ENCODE data around the gene CCDC177. TPM values are rescaled to one million over a fixed set of nuclear protein-coding genes. Genes with fewer than 3 reads are reported as not detected.

CCDC177 gene
- polyA plus RNA-seq, 2 of the 4 experiments (the other 2 are of a cell fraction) = not detected

GRCh38 chr14:69573205-69573830 lies 1.4 kb downstream of the CCDC177 start:
- TF ChIP-seq RNF2 (IDR thresholded peaks at IDR 0.05; ENCODE audit: borderline replicate concordance, low read depth) = no peak
- TF ChIP-seq ZFP36 (IDR thresholded peaks at IDR 0.05; ENCODE audit: borderline replicate concordance, partially characterized antibody) = no peak
- TF ChIP-seq HMGXB4 (CRISPR knock-in tag; IDR thresholded peaks at IDR 0.05; ENCODE audit: borderline replicate concordance) = no peak
- TF ChIP-seq ELK1 (IDR thresholded peaks at IDR 0.05; ENCODE audit: low read depth, low read length) = no peak
- TF ChIP-seq ATOH8 (CRISPR knock-in tag; IDR thresholded peaks at IDR 0.05; ENCODE audit: low read depth) = no peak
- TF ChIP-seq PBX3 (IDR thresholded peaks at IDR 0.05) = no peak
- TF ChIP-seq CEBPB (IDR thresholded peaks at IDR 0.05) = no peak
- no peak for TF ChIP-seq MYC (IDR thresholded peaks at IDR 0.05; ENCODE audit: borderline replicate concordance, low read length)
- no peak for TF ChIP-seq FOSL2 (IDR thresholded peaks at IDR 0.05)
- no peak for TF ChIP-seq FOSL2 (CRISPR knock-in tag; IDR thresholded peaks at IDR 0.05)
- TF ChIP-seq POLR2AphosphoS2 (conservative IDR thresholded peaks at IDR 0.05; ENCODE audit: low read length) = no peak
- no peak for TF ChIP-seq PHF8 (IDR thresholded peaks at IDR 0.05; ENCODE audit: borderline replicate concordance, low read depth)
- no peak for TF ChIP-seq RARB (CRISPR knock-in tag; IDR thresholded peaks at IDR 0.05)
- TF ChIP-seq CBX2 (IDR thresholded peaks at IDR 0.05; ENCODE audit: borderline replicate concordance, low read depth) = no peak
- TF ChIP-seq NPAS2 (CRISPR knock-in tag; IDR thresholded peaks at IDR 0.05; ENCODE audit: borderline replicate concordance) = no peak
- no peak for TF ChIP-seq HDAC2 (IDR thresholded peaks at IDR 0.05)
- no peak for TF ChIP-seq BHLHE40 (IDR thresholded peaks at IDR 0.05; ENCODE audit: low read depth, low read length)
- TF ChIP-seq EHF (CRISPR knock-in tag; IDR thresholded peaks at IDR 0.05) = no peak
- no peak for TF ChIP-seq ZNF302 (CRISPR knock-in tag; IDR thresholded peaks at IDR 0.05)
- no peak for TF ChIP-seq NR3C1 (IDR thresholded peaks at IDR 0.05)
- TF ChIP-seq FOXS1 (CRISPR knock-in tag; IDR thresholded peaks at IDR 0.05) = no peak
- WGBS (ENCODE audit: missing lambda C conversion rate) = 69% methylated on average over 23 of the region's 51 CpGs
- ChIA-PET POLR2A (no interaction called here), CTCF (interaction anchor here (0.7 to 8.4 kb wide), 19 partner anchors 10 to 710 kb away, joined by 3 to 169 read pairs (median 6); no protein-coding TSS in a partner anchor)
- Histone ChIP-seq H3K9me3 (no peaks in the 10 kb centered on the region), H3K4me3 (peak overlapping the region; percentile 45; the same call in 2 of the 3 replicates), H3K4me2 (peak overlapping the region; percentile 81), H3K27ac (no peak overlapping the region), H3K4me1 (peaks cover 25% of the 10 kb centered on the region; the same call in 2 of the 3 replicates)
- peak in 1 of 2 experiments; percentile 17 for DNase-seq (ENCODE audit: low read depth in 1 of 2, low spot score in 1 of 2)
- ATAC-seq = peak in 1 of 2 experiments; percentile 11; a peak in 2 of 6 replicates
- no peak for FAIRE-seq

GRCh38 chr14:69572841-69573135 lies 1.9 kb downstream of the CCDC177 start:
- CTCF ChIA-PET = interaction anchor here (0.7 to 8.4 kb wide), 16 partner anchors 10 to 709 kb away, joined by 3 to 169 read pairs (median 7); no protein-coding TSS in a partner anchor
- H3K4me2 ChIP-seq = peak overlapping the region; percentile 81
- no peaks in the 10 kb centered on the region for H3K9me3 ChIP-seq
- ATAC-seq (no peak; a peak in 1 of 6 replicates), DNase-seq (ENCODE audit: low read depth in 1 of 2, low spot score in 1 of 2) (peak in 1 of 2 experiments; percentile 23), FAIRE-seq (no peak)
- peaks cover 25% of the 10 kb centered on the region; the same call in 2 of the 3 replicates for H3K4me1 ChIP-seq
- 4% methylated on average over 5 of the region's 40 CpGs for WGBS (ENCODE audit: missing lambda C conversion rate)
- H3K27ac ChIP-seq = no peak overlapping the region
- peak overlapping the region; percentile 45 for H3K4me3 ChIP-seq
- POLR2A ChIA-PET = no interaction called here
- TF ChIP-seq CHD4 (IDR thresholded peaks at IDR 0.05; ENCODE audit: borderline replicate concordance) (no peak), HOXB5 (CRISPR knock-in tag; IDR thresholded peaks at IDR 0.05) (no peak), E2F6 (IDR thresholded peaks at IDR 0.05; ENCODE audit: borderline replicate concordance, low read depth) (no peak), ZNF302 (CRISPR knock-in tag; IDR thresholded peaks at IDR 0.05) (no peak), JUN (IDR thresholded peaks at IDR 0.05) (no peak), RFX5 (IDR thresholded peaks at IDR 0.05) (no peak), CTCF (IDR thresholded peaks at IDR 0.05) (no peak), NR3C1 (IDR thresholded peaks at IDR 0.05) (no peak), HMGXB4 (CRISPR knock-in tag; IDR thresholded peaks at IDR 0.05; ENCODE audit: borderline replicate concordance) (no peak), KDM5A (IDR thresholded peaks at IDR 0.05) (no peak)
